Activated T-cell treated with anti-CD3 and anti-CD28 coated beads, Interleukin-2, amount 50 U/mL, for 48 hours (primary cell): Measurements from ENCODE around the gene SF3A1.

Source experiments
- DNase-seq, 2 experiments: peaks; one replicate each; pipeline ENCODE4 v3.0.0-alpha.2; 2020

Gene SF3A1

GRCh38 chr22:30285176-30285845 is 71.4 kb downstream of the SF3A1 start:
- no peak for DNase-seq

DNA sequence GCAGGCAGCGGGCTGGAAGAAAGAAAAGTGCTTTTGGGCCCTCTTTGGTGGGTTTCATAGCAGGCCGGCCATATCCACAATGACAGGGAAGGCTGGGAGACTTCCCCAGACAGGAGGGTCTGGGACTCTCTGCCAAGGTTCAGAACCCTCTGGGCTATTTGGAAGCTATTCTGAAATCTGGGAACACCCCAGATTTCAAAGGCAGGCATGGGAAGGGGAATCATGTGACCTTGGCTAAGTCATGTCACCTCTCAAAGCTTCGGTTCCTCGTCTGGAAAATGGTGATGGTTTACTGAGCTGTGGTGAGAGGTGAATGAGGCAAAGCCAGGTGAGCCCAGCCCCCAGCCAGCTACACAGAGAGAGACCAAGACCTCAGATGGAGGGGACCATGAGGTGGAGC is 72.0 kb downstream of the SF3A1 start:
- no peak for DNase-seq

DNA sequence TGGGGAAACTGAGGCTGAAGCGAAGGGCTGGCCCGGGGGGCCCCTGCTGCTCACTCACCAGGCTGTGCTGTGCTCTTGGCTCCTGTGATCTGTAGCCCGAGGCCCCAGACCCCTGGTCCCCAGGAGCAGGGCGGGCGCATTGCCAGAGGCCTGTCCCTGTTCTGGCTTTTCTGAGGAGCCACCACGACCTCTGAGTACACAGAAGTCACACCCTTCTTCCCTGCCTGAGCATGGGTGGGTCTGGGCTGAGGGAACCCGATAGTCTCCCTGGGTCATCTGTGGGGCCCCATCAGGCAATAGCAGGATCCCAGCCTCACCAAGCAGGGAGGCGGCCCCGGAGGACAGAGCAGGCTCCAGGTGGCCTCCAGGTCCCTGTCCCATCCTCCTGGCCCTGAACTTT is 72.5 kb downstream of the SF3A1 start:
- no peak for DNase-seq

DNA sequence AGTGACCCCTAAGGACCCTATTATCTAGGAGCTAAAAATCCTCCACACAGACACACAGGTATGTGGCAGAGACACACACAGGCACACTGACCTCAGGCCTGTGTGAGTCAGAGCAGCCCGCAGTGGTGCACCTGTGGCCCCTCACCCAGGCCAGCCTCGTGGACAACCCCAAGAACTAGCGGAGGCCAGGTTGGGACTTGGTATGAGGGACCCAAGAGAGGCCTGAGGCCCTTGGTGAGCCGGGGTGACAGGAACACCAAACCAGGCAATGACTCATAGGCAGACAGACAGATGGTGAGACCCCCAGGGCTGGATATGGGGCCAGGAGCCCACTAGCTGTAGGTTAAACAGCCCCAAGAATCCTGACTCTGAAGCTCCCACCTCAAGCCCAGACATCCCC is 73.4 kb downstream of the SF3A1 start:
- no peak for DNase-seq

- no peak for DNase-seq
Observed at GRCh38 chr22:30282616-30283046, 74.1 kb downstream of the SF3A1 start.
